Duodenal mucosa (tissue), 2 donors: ENCODE measurements around the gene UBAC2.

Experiments used
- H3K27ac ChIP-seq: one replicate; pipeline ENCODE4 v1.7.0; 2013; ENCODE audit warnings: low read depth, low read length
- H3K27me3 ChIP-seq, 2 donors: one replicate each; pipeline ENCODE4 v1.7.0; 2013; ENCODE audit warnings: low read length in 2 of 2, control low read depth in 1 of 2; ENCODE audit not compliant: insufficient read depth in 2 of 2, control insufficient read depth in 1 of 2
- H3K36me3 ChIP-seq, 2 donors: one replicate each; pipeline ENCODE4 v1.7.0; 2013; ENCODE audit warnings: low read length in 2 of 2, control low read depth in 1 of 2; ENCODE audit not compliant: insufficient read depth in 2 of 2, control insufficient read depth in 1 of 2
- H3K4me1 ChIP-seq, 2 donors: one replicate each; pipeline ENCODE4 v1.7.0; 2013; ENCODE audit warnings: low read length in 2 of 2, control low read depth in 1 of 2; ENCODE audit not compliant: insufficient read depth in 2 of 2, control insufficient read depth in 1 of 2
- H3K4me3 ChIP-seq, 2 donors: one replicate each; pipeline ENCODE4 v1.7.0; 2013; ENCODE audit warnings: low read length in 2 of 2, low read depth in 1 of 2
- H3K9ac ChIP-seq, 2 donors: one replicate each; pipeline ENCODE4 v1.7.0; 2013; ENCODE audit warnings: low read length in 2 of 2, low read depth in 1 of 2
- H3K9me3 ChIP-seq, 2 donors: one replicate each; pipeline ENCODE4 v1.7.0; 2013; ENCODE audit warnings: low read length in 2 of 2, control low read depth in 1 of 2; ENCODE audit not compliant: control insufficient read depth in 1 of 2

The UBAC2 gene

GRCh38 chr13:99350191-99350590 lies 149.5 kb downstream of the UBAC2 start:
- Histone ChIP-seq H3K27ac (no peak overlapping the region), H3K4me1 (peaks cover 1 to 13% of the 10 kb centered on the region in 2 donors), H3K4me3 (no peak overlapping the region), H3K9ac (no peak overlapping the region), H3K36me3 (peaks cover 13 to 45% of the 10 kb centered on the region in 2 donors), H3K9me3 (no peaks in the 10 kb centered on the region), H3K27me3 (no peaks in the 10 kb centered on the region)

GRCh38 chr13:99351772-99352171 lies 151.1 kb downstream of the UBAC2 start:
- no peak overlapping the region for H3K9ac ChIP-seq
- peaks cover 13 to 34% of the 10 kb centered on the region in 2 donors for H3K36me3 ChIP-seq
- no peak overlapping the region for H3K4me3 ChIP-seq
- no peak overlapping the region for H3K27ac ChIP-seq
- peaks cover 17 to 29% of the 10 kb centered on the region in 2 donors for H3K4me1 ChIP-seq
- no peaks in the 10 kb centered on the region for H3K9me3 ChIP-seq
- no peaks in the 10 kb centered on the region for H3K27me3 ChIP-seq

- no peak overlapping the region for H3K27ac ChIP-seq
Observed at GRCh38 chr13:99352351-99353245, 151.9 kb downstream of the UBAC2 start.

GRCh38 chr13:99353246-99353600 lies 152.6 kb downstream of the UBAC2 start:
- Histone ChIP-seq H3K4me3 (no peak overlapping the region), H3K4me1 (peaks cover 30 to 32% of the 10 kb centered on the region in 2 donors), H3K27ac (no peak overlapping the region), H3K36me3 (peaks cover 4 to 34% of the 10 kb centered on the region in 2 donors), H3K9me3 (no peaks in the 10 kb centered on the region), H3K9ac (no peak overlapping the region), H3K27me3 (no peaks in the 10 kb centered on the region)

More at GRCh38 chr13:99352351-99353245, 151.9 kb downstream of the UBAC2 start:
- Histone ChIP-seq H3K4me3 (no peak overlapping the region), H3K4me1 (peaks cover 25 to 32% of the 10 kb centered on the region in 2 donors), H3K9ac (no peak overlapping the region), H3K27me3 (no peaks in the 10 kb centered on the region), H3K9me3 (no peaks in the 10 kb centered on the region), H3K36me3 (peaks cover 10 to 35% of the 10 kb centered on the region in 2 donors)

DNA sequence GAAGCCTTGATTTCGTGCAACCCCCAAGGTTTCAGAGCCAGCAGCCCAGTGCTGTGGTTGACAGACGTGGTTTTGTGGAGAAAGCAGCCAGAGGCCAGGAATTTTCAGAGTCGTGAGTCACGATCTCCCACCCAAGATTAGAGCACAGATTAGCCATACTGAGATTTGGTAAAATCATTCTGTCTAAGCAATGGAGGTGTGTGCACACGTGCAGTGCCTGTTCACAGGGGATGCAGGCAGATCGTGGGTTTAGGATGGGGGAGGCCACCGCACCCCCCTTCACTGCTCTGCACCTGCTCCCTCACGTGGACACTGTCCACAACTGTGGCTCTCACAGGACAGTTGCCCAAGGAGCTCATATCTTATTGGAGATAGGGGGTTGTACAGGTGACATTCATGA lies 153.2 kb downstream of the UBAC2 start:
- Histone ChIP-seq H3K9me3 (no peaks in the 10 kb centered on the region), H3K27me3 (no peaks in the 10 kb centered on the region), H3K4me3 (no peak overlapping the region), H3K4me1 (peaks cover 30 to 32% of the 10 kb centered on the region in 2 donors), H3K36me3 (peaks cover 0 to 34% of the 10 kb centered on the region in 2 donors), H3K27ac (no peak overlapping the region), H3K9ac (no peak overlapping the region)

DNA sequence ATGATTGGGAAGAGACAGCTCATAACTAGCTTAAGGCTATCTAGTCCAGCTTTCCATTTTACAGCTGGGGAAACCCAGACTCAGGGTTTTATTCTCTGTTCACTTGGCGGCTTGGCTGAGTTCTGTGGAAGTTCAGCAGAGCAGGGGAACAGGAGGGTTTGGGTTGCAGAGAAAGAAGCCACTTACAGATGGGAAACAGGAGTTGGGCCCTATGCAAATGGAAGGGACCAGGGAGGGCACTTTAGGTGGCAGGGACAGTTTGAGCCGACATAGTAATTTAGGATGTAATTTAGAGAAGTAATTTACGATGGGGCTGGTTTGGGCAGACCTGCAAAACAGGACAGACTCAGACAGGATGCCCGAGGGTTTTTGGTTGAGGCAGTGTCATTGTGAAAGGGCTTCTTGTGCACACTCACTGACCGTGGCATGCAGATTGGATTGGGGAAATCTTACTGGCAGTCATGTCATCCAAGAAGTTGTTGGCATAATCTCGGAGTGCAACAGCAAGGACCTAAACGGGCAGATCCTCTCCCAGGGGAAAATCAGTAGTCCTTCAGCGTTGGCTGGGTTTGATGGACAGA lies 153.8 kb downstream of the UBAC2 start:
- H3K27ac ChIP-seq: no peak overlapping the region
- peaks cover 0 to 34% of the 10 kb centered on the region in 2 donors for H3K36me3 ChIP-seq

GRCh38 chr13:99355267-99356011 lies 154.8 kb downstream of the UBAC2 start:
- Histone ChIP-seq H3K27me3 (no peaks in the 10 kb centered on the region), H3K4me1 (peaks cover 30 to 33% of the 10 kb centered on the region in 2 donors), H3K9ac (peak overlapping the region; percentile 16 to 45), H3K4me3 (no peak overlapping the region), H3K27ac (peak overlapping the region; percentile 72), H3K9me3 (no peaks in the 10 kb centered on the region), H3K36me3 (peaks cover 6 to 35% of the 10 kb centered on the region in 2 donors)

More for the DNA sequence above, 153.8 kb downstream of the UBAC2 start:
- Histone ChIP-seq H3K9me3 (no peaks in the 10 kb centered on the region), H3K4me1 (peaks cover 30 to 32% of the 10 kb centered on the region in 2 donors), H3K27me3 (no peaks in the 10 kb centered on the region), H3K9ac (no peak overlapping the region), H3K4me3 (no peak overlapping the region)

GRCh38 chr13:99356012-99356261 lies 155.3 kb downstream of the UBAC2 start:
- Histone ChIP-seq H3K27me3 (no peaks in the 10 kb centered on the region), H3K36me3 (peaks cover 6 to 31% of the 10 kb centered on the region in 2 donors), H3K4me1 (peaks cover 30 to 37% of the 10 kb centered on the region in 2 donors), H3K9ac (peak overlapping the region; percentile 28 to 45), H3K9me3 (no peaks in the 10 kb centered on the region), H3K27ac (peak overlapping the region; percentile 72), H3K4me3 (peak overlapping the region; percentile 31 to 33)

DNA sequence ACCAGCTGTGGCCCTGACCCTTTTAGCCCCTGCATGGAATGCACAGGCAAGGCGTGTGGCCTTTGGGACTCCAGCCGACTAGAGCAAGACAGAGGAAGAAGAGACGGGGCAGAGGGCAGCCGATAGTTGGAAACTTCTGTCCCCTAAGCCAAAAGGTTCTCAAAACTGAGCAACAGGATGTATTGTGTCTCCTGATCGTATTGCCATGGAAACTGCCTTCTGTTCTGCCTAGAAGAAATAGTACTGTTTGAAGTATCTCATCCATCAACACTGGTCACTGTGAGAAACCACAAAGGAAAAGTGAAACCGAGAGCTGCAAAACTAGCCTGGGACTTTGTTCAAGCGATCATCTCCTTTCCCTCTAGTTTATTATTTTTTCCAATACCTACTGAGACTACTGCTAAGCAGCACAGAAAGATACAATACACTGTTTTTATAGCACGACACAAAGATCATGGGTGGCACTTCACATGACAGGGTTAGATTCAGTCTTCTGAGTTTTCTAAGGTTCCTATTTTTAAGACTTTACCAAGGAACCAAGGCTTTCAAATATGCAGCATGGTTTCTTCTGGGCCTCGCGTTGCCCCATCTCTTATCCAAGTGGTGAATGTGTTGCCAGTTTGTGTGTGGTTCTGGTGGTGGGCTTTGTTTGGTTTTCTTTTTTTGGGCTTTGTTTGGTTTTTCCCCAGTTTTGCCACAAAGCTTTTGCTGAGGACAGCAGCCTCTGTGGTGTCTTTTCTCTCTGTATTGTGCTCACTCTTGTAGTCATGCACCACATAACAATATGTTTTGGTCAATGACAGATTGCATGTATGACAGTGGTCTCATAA lies 155.8 kb downstream of the UBAC2 start:
- Histone ChIP-seq H3K4me3 (peak overlapping the region; percentile 31 to 38), H3K9ac (peak overlapping the region; percentile 28 to 45), H3K27ac (peak overlapping the region; percentile 72), H3K9me3 (no peaks in the 10 kb centered on the region), H3K27me3 (no peaks in the 10 kb centered on the region), H3K36me3 (peaks cover 6 to 35% of the 10 kb centered on the region in 2 donors), H3K4me1 (peaks cover 30 to 37% of the 10 kb centered on the region in 2 donors)
